Gastroesophageal sphincter (tissue), 4 donors: ENCODE measurements around the gene MPND. TPM values are rescaled to one million over a fixed set of nuclear protein-coding genes. Genes with fewer than 3 reads are reported as not detected.

ENCODE experiments used
- ATAC-seq: fragments of 150-250 bp; one replicate; pipeline ENCODE4 v1.9.1; 2016; ENCODE audit warnings: mild to moderate bottlenecking, moderate library complexity
- H3K27ac ChIP-seq, 4 donors: fragments of 200-600 bp; sonication (generic) in 3 of 4; 1 replicate in 3 of 4; 2 replicates in 1 of 4; pipeline ENCODE4 v1.5.1; 2016 to 2019
- H3K27me3 ChIP-seq: fragments of 200-600 bp; sonication (generic); one replicate; pipeline ENCODE4 v1.5.1; 2019
- H3K36me3 ChIP-seq, 2 donors: fragments of 200-600 bp; sonication (generic); one replicate each; pipeline ENCODE4 v1.5.1; 2019; ENCODE audit warnings: control low read depth in 1 of 2
- H3K4me1 ChIP-seq, 3 donors: fragments of 200-600 bp; sonication (generic); 1 replicate in 2 of 3; 2 replicates in 1 of 3; pipeline ENCODE4 v1.5.1; 2016 to 2019; ENCODE audit warnings: control low read depth in 2 of 3
- H3K4me3 ChIP-seq, 2 donors: fragments of 200-600 bp; sonication (generic); one replicate each; pipeline ENCODE4 v1.5.1; 2019; ENCODE audit warnings: mild to moderate bottlenecking in 1 of 2, moderate library complexity in 1 of 2
- H3K9me3 ChIP-seq, 3 donors: fragments of 200-600 bp; sonication (generic); one replicate each; pipeline ENCODE4 v1.5.1; 2017 to 2019; ENCODE audit warnings: control low read depth in 2 of 3
- EP300 ChIP-seq: sonication (generic); formaldehyde crosslinking; IDR thresholded peaks from one replicate; pipeline ENCODE4 v1.6.1; 2017; ENCODE audit warnings: antibody characterized with exemption, mild to moderate bottlenecking
- POLR2A ChIP-seq, 2 donors: fragments of 450-650 bp; IDR thresholded peaks; one replicate each; pipeline ENCODE4 v1.6.1; 2017; ENCODE audit warnings: antibody characterized with exemption in 2 of 2, mild to moderate bottlenecking in 2 of 2, moderate library complexity in 1 of 2
- POLR2AphosphoS5 ChIP-seq: sonication (generic); formaldehyde crosslinking; IDR thresholded peaks from one replicate; pipeline ENCODE4 v1.6.1; 2017; ENCODE audit warnings: antibody characterized with exemption
- WGBS, 2 donors: methylation state at CpG; one replicate each; pipeline ENCODE4 v1.1.5; 2018; ENCODE audit warnings: low coverage in 1 of 2; 5-methylcytosine and 5-hydroxymethylcytosine counted together
- total RNA-seq, 4 donors: library from RNA; depleted of rRNA; stranded (reverse); fragments of >200 nt; gene quantifications; one replicate each; pipeline ENCODE4 v1.1.0, GENCODE V29; 2016
- TF ChIP-seq, protein P1 (sequence below), 4 experiments: fragments of 200-600 bp in 2 of 4; fragments of 450-650 bp in 2 of 4; sonication (generic) in 1 of 4; IDR thresholded peaks; one replicate each; pipeline ENCODE4 v1.5.1; 2017 to 2019; ENCODE audit warnings: antibody characterized with exemption in 4 of 4, mild to moderate bottlenecking in 2 of 4, moderate library complexity in 2 of 4

Gene MPND
- total RNA-seq, 4 donors from 2014 or later = 4.7 to 7.5 (median 6.0) TPM

GRCh38 chr19:4389064-4389375, 45.7 kb downstream of the MPND start:
- peaks cover 0 to 13% of the 10 kb centered on the region in 2 donors for H3K36me3 ChIP-seq
- no peak for ATAC-seq
- peak overlapping the region in 1 of 2 donors; percentile 33 for H3K4me3 ChIP-seq
- no peaks in the 10 kb centered on the region for H3K27me3 ChIP-seq
- H3K4me1 ChIP-seq = peaks cover 10 to 94% (median 59%) of the 10 kb centered on the region in 3 donors
- H3K9me3 ChIP-seq = no peaks in the 10 kb centered on the region
- H3K27ac ChIP-seq = peak overlapping the region; percentile 2 to 92 (median 86)
- TF ChIP-seq EP300 (no peak), POLR2AphosphoS5 (no peak), POLR2A (IDR thresholded peaks at IDR 0.05) (no peak)
- TF ChIP-seq, protein P1, sequence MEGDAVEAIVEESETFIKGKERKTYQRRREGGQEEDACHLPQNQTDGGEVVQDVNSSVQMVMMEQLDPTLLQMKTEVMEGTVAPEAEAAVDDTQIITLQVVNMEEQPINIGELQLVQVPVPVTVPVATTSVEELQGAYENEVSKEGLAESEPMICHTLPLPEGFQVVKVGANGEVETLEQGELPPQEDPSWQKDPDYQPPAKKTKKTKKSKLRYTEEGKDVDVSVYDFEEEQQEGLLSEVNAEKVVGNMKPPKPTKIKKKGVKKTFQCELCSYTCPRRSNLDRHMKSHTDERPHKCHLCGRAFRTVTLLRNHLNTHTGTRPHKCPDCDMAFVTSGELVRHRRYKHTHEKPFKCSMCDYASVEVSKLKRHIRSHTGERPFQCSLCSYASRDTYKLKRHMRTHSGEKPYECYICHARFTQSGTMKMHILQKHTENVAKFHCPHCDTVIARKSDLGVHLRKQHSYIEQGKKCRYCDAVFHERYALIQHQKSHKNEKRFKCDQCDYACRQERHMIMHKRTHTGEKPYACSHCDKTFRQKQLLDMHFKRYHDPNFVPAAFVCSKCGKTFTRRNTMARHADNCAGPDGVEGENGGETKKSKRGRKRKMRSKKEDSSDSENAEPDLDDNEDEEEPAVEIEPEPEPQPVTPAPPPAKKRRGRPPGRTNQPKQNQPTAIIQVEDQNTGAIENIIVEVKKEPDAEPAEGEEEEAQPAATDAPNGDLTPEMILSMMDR (IDR thresholded peaks at IDR 0.05) = no peak
- WGBS, 2 donors = 65% methylated on average over 2 of the region's 9 CpGs; no CpG with 5 or more reads in 1 of the 2 donors

DNA sequence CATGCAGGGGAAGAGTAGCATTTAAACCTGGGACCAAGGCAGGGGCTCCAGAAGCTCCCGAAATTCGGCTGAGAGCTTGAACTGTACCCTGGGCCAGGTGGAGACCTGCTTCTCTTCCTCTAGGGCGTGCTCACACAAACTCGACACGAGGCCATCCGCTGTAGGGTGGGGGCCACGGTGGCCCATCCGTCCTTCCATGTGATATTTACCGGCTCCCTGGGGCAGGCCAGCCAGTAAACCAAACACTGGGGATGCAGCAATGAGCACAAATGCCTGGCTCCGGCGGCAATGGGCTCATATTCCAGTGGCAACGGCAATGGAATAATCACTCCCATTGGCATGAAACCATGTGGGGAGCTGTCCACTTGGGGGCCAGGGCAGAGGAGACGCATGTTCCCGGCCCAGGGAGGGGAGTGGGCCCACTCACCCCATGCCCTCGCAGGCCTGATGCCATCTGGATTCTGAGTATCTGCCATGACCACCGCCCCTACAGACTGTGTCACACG, 46.2 kb downstream of the MPND start:
- Histone ChIP-seq H3K4me1 (peaks cover 10 to 94% (median 62%) of the 10 kb centered on the region in 3 donors), H3K36me3 (peaks cover 0 to 8% of the 10 kb centered on the region in 2 donors), H3K27ac (peak overlapping the region; percentile 19 to 92 (median 86)), H3K27me3 (no peaks in the 10 kb centered on the region), H3K9me3 (no peaks in the 10 kb centered on the region), H3K4me3 (peak overlapping the region in 1 of 2 donors; percentile 33)
- 16 to 35% methylated on average over 3 to 11 of the region's 17 CpGs for WGBS, 2 donors
- ATAC-seq = no peak
- no peak for TF ChIP-seq EP300
- TF ChIP-seq, protein P1 (IDR thresholded peaks at IDR 0.05) = peak in 1 of 4 experiments; percentile 11

DNA sequence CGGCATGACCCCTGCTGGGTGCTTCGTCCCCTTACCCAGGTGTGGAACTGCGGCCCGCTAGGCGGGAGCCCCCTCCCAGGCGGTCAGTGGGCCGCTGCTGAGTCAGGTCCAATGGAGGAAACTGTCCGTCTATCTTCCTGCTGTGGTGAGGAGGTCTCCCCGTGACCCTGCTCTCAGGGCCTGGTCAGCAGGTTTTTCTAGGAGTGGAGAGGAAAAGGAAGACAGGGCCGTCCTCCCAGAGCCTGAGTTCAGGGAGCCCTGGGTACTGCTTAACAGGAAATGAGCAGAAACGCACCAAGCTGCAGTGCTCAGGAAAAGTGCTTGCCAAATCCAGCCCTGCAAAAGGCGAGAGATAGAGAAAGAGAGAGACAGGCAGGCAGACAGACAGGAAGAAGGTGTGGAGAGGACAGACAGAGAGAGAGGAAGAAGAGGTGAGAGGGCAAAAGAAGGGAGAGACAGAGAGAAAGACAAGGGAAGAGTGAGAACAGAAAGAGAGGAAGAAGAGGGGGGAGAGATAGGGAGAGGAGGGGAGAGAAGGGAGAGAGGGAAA, 46.7 kb downstream of the MPND start:
- no peaks in the 10 kb centered on the region for H3K27me3 ChIP-seq
- peaks cover 10 to 97% (median 68%) of the 10 kb centered on the region in 3 donors for H3K4me1 ChIP-seq
- peaks cover 0 to 5% of the 10 kb centered on the region in 2 donors for H3K36me3 ChIP-seq
- H3K27ac ChIP-seq = peak overlapping the region; percentile 19 to 92 (median 86)
- 0 to 6% methylated on average over 2 of the region's 12 CpGs for WGBS, 2 donors
- TF ChIP-seq, protein P1 (IDR thresholded peaks at IDR 0.05) = peak in 1 of 4 experiments; percentile 0
- no peak for TF ChIP-seq POLR2AphosphoS5
- no peaks in the 10 kb centered on the region for H3K9me3 ChIP-seq
- H3K4me3 ChIP-seq = peak overlapping the region in 1 of 2 donors; percentile 33
- peak; percentile 50 for ATAC-seq

GRCh38 chr19:4390567-4391305, 47.4 kb downstream of the MPND start:
- peaks cover 10 to 97% (median 69%) of the 10 kb centered on the region in 3 donors for H3K4me1 ChIP-seq
- H3K9me3 ChIP-seq = no peaks in the 10 kb centered on the region
- ATAC-seq = peak; percentile 16

More at GRCh38 chr19:4390567-4391305, 47.4 kb downstream of the MPND start:
- H3K4me3 ChIP-seq = peak overlapping the region in 1 of 2 donors; percentile 33
- 0% methylated on average over 4 to 7 of the region's 21 CpGs for WGBS, 2 donors
- H3K27me3 ChIP-seq = no peaks in the 10 kb centered on the region
- peaks cover 0 to 10% of the 10 kb centered on the region in 2 donors for H3K36me3 ChIP-seq
- TF ChIP-seq, protein P1 (IDR thresholded peaks at IDR 0.05) = no peak
- TF ChIP-seq POLR2AphosphoS5 (no peak), EP300 (no peak), POLR2A (IDR thresholded peaks at IDR 0.05) (no peak)
- H3K27ac ChIP-seq = peak overlapping the region; percentile 19 to 92 (median 86)
